HS-27A (cell line): Measurements from ENCODE around the gene ZNF808.
"Not testable (repeated sequence)": the region's sequence is repeated elsewhere in the genome, so short reads cannot be mapped to it uniquely, and the experiment has no call there.

Source experiments
- DNase-seq: peaks from one replicate; pipeline ENCODE4 v3.0.0-alpha.2; 2012; ENCODE audit warnings: low read depth, missing footprints

Gene ZNF808

GRCh38 chr19:52593441-52593840, 66.0 kb downstream of the ZNF808 start:
- DNase-seq, result not testable (repeated sequence)

- no peak for DNase-seq
These were observed 71.8 kb downstream of the ZNF808 start for GRCh38 chr19:52599241-52599640.

- DNase-seq, result no peak
These were observed 73.2 kb downstream of the ZNF808 start for GRCh38 chr19:52600639-52601024.

- DNase-seq, result peak; percentile 80
These were observed 73.8 kb downstream of the ZNF808 start for GRCh38 chr19:52601025-52601973.

- DNase-seq, result not testable (repeated sequence)
These were observed 74.5 kb downstream of the ZNF808 start for GRCh38 chr19:52601974-52602366.

- DNase-seq, result no peak
These were observed 75.5 kb downstream of the ZNF808 start for GRCh38 chr19:52602941-52603340.

- no peak for DNase-seq
These were observed 76.2 kb downstream of the ZNF808 start for GRCh38 chr19:52603558-52604207.
